Measurements from ENCODE around the gene ALG1.
"Not testable (repeated sequence)": the region's sequence is repeated elsewhere in the genome, so short reads cannot be mapped to it uniquely, and the experiment has no call there.

The ALG1 gene

GRCh38 chr16:5045499-5046115 lies 26.0 kb upstream of the ALG1 start:
- DNase-seq: no peak

- DNase-seq: no peak
Observed at GRCh38 chr16:5046914-5047313, 24.7 kb upstream of the ALG1 start.

- DNase-seq: no peak
Observed at GRCh38 chr16:5054876-5055865, 16.5 kb upstream of the ALG1 start.

GRCh38 chr16:5056352-5056751 lies 15.3 kb upstream of the ALG1 start:
- DNase-seq: no peak

GRCh38 chr16:5058476-5058875 lies 13.2 kb upstream of the ALG1 start:
- no peak for DNase-seq

GRCh38 chr16:5059386-5060072 lies 12.1 kb upstream of the ALG1 start:
- DNase-seq: no peak

GRCh38 chr16:5060073-5060641 lies 11.5 kb upstream of the ALG1 start:
- DNase-seq: no peak

DNA sequence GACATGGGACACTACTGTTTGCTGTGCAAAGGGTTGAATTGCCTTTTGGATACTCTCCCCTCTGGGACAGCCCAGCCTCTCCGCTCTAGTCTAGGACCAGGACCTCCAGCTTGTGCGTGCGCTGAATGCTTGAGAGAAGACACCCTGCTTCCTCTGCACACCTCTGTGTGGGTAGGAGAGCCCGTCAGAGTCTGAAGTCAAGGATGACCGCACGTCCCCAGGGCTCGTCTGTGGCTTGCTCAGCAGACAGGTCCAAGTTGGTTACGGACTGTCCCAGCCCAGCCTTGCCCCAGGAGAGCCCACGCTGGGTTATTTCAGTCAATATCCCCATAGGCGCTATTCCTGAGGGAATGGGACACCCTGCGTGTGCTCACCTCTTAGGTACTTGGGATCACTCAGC lies 9.6 kb upstream of the ALG1 start:
- DNase-seq: no peak

GRCh38 chr16:5062790-5063765 lies 8.6 kb upstream of the ALG1 start:
- no peak for DNase-seq

DNA sequence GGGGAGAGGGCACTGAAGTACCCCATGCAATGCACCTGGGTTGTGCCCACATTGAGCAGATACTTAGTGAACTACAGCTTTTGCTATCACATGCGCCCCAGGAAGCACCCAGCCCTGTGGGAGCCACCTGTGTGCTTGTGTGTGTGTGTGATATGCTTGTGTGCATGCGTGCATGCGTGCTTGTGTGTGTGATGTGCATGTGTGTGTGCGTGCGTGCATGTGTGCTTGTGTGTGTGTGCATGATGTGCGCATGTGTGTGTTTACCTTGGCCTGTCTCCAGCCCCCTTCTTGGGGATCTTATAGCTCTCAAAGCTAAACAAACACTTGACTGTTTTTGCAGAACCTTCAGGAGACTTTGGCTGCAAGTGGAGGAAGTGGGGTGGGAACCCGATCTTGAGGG lies 6.7 kb upstream of the ALG1 start:
- DNase-seq: no peak

DNA sequence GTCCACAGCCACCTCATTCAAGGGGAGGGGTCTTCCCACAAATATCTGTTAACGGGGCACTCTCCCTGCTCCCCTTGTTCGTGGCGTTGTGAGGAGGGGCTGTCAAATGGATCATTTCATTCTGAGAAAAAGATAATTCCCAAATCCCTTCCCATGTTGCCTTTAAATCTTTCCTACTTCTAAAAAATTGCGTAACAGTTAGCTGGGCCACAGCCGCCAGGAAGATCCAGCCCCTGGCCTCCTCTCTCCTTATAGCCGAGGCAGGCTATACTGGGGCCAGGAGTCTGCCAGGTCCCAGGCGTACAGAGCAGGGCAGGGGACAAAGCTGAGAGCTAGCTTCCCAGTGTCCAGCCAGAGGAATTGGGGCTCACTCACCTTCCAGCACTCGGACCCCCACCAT lies 6.3 kb upstream of the ALG1 start:
- DNase-seq: no peak

DNA sequence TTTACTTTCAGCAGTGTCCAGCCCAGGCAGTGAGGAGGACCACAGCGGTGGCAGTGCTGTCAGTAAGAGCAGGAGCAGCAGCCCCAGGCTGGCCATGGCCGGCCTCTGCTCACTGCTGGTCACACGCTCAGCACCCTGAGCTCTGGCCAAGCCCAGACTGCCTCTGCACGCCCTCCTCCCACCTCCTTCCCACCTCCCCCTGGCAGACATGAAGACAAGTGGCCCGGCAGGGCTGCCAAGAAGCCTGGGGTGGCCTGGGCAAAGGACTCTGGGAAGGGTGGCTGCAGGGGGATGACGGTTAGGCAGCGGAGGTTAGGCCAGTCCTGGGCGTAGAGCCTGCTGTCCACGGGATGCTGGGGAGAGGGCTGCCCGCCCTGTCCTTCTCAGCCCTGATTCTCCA lies 5.8 kb upstream of the ALG1 start, which contains the start of gene C16orf89:
C16orf89 (minus strand) TSS at position 144 of the 400 bp plus-strand sequence; CDS start at position 96, 48 bp downstream.
- no peak for DNase-seq

- DNase-seq: no peak
Observed at GRCh38 chr16:5066511-5066910, 5.1 kb upstream of the ALG1 start.

- no peak for DNase-seq
Observed at GRCh38 chr16:5069048-5069447, 2.6 kb upstream of the ALG1 start.

DNA sequence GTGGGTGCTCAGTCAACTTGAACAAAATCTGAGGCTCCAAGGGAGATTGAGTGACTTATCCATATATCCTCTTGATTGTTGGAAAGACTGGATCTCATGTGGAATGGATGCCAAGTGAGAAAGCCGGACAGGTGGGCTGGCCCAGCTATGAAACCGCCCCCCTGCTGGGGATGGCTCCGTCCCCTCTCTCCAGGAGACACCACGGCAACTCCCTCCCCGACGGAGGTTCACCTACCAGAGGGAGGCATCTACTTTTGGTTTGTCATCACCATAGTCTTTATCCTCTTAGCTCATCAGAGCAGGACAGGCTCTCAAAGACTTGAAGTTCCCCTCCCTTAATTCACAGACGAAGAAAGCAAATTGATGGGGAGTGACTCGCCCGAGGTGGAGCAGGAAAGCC lies 1.8 kb upstream of the ALG1 start:
- no peak for DNase-seq

GRCh38 chr16:5070431-5071186 lies 1.0 kb upstream of the ALG1 start:
- no peak for DNase-seq

DNA sequence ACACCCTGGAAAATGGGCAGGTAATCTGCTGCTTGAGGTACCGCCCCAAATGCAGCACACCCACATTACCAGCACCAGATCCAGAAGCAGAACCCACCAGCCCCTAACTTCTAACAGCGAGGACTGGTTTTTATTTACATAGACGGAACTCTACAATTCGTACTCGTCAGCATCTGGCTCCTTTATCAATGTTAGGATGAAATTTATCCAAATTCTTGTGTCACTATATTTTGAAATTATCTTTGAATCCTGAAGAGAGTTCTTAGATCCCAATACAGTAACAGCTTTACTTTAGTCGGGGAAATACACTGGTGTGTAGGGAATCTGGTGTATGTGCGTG lies 332 bp upstream of the ALG1 start:
- no peak for DNase-seq

DNA sequence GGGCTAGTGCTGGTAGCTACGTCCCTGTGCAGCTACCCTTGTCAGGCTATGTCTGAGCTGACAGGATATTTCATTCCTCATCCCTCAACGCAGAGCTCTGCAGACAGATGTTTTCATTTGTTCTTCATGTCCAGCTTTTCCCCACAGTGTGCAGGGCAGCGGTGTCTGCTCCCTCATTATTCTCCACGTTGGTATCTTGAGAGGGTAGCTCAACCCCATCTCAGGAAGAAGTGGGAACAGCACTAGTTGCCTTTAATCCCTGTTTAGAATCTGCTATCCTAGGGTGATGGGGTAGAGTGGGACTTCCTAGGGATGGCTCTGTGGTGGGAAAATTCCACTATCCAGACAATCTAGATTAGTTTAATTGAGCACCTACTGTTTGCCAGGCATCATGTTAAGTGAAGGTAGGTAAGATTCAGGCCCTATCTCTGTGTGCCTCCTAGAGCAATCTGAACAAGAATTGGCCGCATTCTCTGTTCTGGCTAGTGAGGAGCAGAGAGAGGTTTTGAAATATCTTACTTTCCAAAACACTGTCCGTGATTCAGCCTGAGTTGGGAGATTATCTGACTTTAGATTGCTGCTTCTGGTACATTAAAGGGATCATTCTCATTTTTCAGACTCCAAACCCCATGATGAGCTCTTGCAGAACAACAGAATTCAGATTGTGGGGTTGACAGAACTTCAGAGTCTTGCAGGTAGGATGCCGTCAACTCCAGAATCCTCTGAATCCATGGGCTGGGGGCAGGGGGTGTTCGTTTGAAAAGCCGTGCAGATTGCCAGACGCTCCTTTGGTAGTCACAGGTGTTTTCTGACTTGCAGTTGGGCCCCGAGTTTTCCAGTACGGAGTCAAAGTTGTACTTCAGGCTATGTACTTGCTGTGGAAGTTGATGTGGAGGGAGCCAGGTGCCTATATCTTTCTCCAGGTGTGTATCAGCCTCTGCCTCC lies 963 bp downstream of the ALG1 start:
- DNase-seq: no peak

- DNase-seq: no peak
Observed at GRCh38 chr16:5073279-5073629, 1.6 kb downstream of the ALG1 start.

DNA sequence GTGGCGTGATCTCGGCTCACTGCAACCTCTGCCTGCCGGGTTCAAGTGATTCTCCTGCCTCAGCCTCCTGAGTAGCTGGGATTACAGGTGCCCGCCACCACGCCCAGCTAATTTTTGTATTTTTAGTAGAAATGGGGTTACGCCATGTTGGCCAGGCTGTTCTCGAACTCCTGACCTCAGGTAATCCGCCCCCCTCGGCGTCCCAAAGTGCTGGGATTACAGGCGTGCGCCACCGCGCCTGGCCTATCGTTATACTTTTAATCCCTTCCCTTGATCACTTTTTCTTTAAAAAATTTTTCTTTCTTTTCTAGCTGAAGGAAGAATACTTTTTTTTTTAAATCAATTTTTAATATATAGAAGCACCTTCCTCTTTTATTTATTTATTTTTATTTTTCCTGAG lies 2.1 kb downstream of the ALG1 start:
- not testable (repeated sequence) for DNase-seq

All from GOT3 (cell line).